ENCODE results near the gene PITX1.

The PITX1 gene

GRCh38 chr5:135041145-135041587 lies 7.1 kb upstream of the PITX1 start:
- H3K27ac ChIP-seq, result no peak overlapping the region
- TF ChIP-seq CTCF (conservative IDR thresholded peaks at IDR 0.05) (no peak), ZFX (IDR thresholded peaks at IDR 0.05) (no peak)

DNA sequence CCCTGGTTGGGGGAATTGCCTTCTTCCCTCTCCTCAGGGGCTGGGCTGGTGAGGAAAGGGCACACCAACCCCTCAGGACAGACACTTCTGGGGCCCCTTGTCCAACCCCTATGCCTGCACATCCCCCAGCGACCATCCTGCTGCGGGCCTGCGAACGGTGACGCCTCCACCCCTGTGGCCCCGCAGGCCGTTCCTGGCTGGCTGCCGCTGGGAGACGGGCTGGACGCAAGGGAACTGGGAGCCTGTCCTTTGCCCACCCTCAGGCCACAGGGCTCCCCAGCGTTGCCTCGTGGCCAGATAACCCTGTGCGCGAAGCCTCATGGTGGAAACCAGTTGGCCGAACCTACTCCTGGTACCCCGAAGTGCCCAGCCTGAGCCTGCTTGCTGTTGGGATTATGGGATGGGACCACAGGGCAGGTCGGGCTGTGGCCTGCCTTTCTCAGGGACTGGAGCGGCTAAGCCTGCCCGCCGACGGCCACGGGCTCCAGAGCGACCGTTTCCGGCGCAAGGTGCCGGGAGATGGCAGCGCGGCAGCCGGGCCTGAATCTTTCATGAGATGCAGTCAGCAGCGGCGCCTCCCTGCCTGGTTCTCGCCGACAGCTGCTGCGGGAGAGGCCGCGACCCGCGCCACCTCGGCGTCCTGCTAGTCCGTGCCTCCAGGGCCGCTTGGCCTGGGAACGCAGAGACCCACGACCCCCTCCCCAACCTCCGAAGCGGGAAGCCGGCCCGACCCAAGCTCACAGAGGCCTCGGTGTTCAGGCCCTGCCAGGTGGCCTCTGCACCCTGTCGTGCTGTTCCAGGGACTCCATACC lies 6.5 kb upstream of the PITX1 start:
- H3K27ac ChIP-seq, result no peak overlapping the region
- TF ChIP-seq CTCF (conservative IDR thresholded peaks at IDR 0.05), result no peak
- TF ChIP-seq ZFX (IDR thresholded peaks at IDR 0.05), result no peak

GRCh38 chr5:135040034-135040332 lies 6.0 kb upstream of the PITX1 start:
- no peak overlapping the region; the same call in 1 of the 2 replicates for H3K27ac ChIP-seq
- no peak for TF ChIP-seq CTCF (conservative IDR thresholded peaks at IDR 0.05)
- no peak for TF ChIP-seq ZFX (IDR thresholded peaks at IDR 0.05)

DNA sequence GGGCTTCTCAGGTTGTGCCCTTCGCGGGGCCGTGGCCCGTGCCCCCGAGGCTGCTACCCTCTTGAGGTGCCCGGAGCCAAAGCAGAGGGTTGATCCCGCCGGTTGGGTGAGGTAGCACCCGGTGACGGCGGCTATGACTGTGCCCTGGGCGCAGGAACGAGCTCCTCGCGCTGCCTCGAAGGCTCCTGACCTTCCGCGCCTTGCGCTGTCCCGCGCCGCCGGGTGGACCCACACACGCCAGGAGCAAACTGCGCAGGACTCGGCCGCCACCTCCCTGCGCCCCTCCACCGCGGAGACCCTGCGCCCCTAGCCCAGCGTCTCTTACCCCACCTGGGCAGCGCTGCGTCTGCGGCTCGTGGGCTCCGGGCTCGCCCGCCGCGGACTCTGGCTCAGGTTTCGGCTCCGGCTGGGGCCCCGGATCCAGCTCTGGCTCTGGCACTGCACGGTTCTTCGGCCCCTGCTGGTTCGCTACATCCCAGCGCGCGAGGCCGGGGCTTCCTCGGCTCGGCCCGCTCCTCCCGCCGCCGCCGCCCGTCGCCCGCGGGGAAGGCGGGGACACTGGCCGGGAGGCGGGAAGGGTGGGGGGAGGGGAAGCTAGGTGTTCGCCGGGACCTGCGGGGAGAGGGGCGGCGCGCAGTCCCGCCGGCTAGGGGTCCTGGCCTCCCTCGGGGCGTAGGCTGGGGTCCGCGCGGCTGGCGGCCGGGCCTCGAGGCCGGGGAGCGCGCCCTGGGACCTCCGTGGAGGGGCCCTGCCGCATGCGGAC lies 5.4 kb upstream of the PITX1 start:
- no peak for TF ChIP-seq CTCF (conservative IDR thresholded peaks at IDR 0.05)
- TF ChIP-seq ZFX (IDR thresholded peaks at IDR 0.05), result no peak
- H3K27ac ChIP-seq, result peak overlapping the region; percentile 48

DNA sequence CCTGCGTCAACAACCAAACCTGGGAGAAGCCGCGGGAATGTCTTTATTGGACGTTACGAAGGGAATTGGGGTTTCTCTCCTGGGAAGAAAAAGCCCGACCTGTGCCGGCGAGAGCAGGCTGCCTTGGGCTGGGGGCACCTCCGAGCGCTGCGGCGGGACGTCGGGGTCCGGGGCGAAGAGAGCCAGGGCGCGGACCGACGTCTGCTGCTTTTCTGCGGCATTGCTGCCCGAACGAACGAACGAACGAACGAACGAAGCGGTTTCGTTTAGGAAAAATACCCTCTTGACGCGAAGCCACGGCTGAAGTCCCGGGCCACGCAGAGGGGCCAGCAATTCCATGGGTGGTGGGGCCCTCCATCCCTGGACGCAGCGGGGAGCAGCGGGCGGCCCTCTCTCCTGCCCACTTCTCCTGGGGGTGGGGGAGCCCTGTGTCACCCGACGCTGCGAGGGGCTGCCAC lies 4.8 kb upstream of the PITX1 start:
- TF ChIP-seq ZFX (IDR thresholded peaks at IDR 0.05) (no peak), CTCF (conservative IDR thresholded peaks at IDR 0.05) (no peak)
- peak overlapping the region; percentile 48 for H3K27ac ChIP-seq

GRCh38 chr5:135038205-135038812 lies 4.3 kb upstream of the PITX1 start:
- TF ChIP-seq ZFX (IDR thresholded peaks at IDR 0.05) (no peak), CTCF (conservative IDR thresholded peaks at IDR 0.05) (no peak)
- no peak overlapping the region for H3K27ac ChIP-seq
